WTC11 (cell line): ENCODE results near the gene ITPR1. TPM values are rescaled to one million over a fixed set of nuclear protein-coding genes. Genes with fewer than 3 reads are reported as not detected.
A peak's percentile ranks its signal among the peaks of the same experiment; 100 is the strongest.

Experiments used
- ATAC-seq: fragments of 200-7000 bp; cut with Tn5 transposase; 2 replicates; pipeline ENCODE4 v1.10.0; 2021; ENCODE audit warnings: mild to moderate bottlenecking, moderate library complexity
- CTCF ChIA-PET: fragments of 300-600 bp; sonication (Branson Sonifier 250); formaldehyde crosslinking; loops from one replicate; lab custom pipeline; 2021; ENCODE audit warnings: antibody characterized with exemption; lab: Charles Lee
- POLR2A ChIA-PET: fragments of 350-600 bp; sonication (Branson Sonifier 250); formaldehyde crosslinking; loops from one replicate; lab custom pipeline; 2021; ENCODE audit warnings: antibody characterized with exemption; lab: Charles Lee
- DNase-seq: peaks from one replicate; pipeline ENCODE4 v3.0.0; 2021; ENCODE audit warnings: low spot score
- H3K27ac Mint-ChIP-seq: 2 replicates; pipeline ENCODE4 v1.8.0; 2021; ENCODE audit warnings: mixed read lengths
- H3K27me3 Mint-ChIP-seq: 2 replicates; pipeline ENCODE4 v1.8.0; 2021; ENCODE audit warnings: low read depth, mild to moderate bottlenecking, moderate library complexity, mixed read lengths
- H3K36me3 Mint-ChIP-seq: 2 replicates; pipeline ENCODE4 v1.8.0; 2021; ENCODE audit warnings: mixed read lengths
- H3K4me1 Mint-ChIP-seq: 2 replicates; pipeline ENCODE4 v1.8.0; 2022; ENCODE audit warnings: mixed read lengths
- H3K4me3 Mint-ChIP-seq: 2 replicates; pipeline ENCODE4 v1.8.0; 2021; ENCODE audit warnings: mild to moderate bottlenecking, moderate library complexity, mixed read lengths
- H3K9me3 Mint-ChIP-seq: 2 replicates; pipeline ENCODE4 v1.8.0; 2021; ENCODE audit warnings: mixed read lengths
- ATF1 ChIP-seq: sonication (generic); formaldehyde crosslinking; IDR thresholded peaks from 2 replicates; pipeline ENCODE4 v1.8.1; 2023; ENCODE audit warnings: mild to moderate bottlenecking, moderate library complexity, missing genetic modification reagents
- ELF4 ChIP-seq: sonication (generic); formaldehyde crosslinking; IDR thresholded peaks from 2 replicates; pipeline ENCODE4 v1.8.1; 2022; ENCODE audit warnings: low read depth, mild to moderate bottlenecking, moderate library complexity, missing genetic modification reagents
- JUN ChIP-seq: sonication (generic); formaldehyde crosslinking; IDR thresholded peaks from 2 replicates; pipeline ENCODE4 v1.8.0; 2023; ENCODE audit warnings: mild to moderate bottlenecking, missing genetic modification reagents
- MXD4 ChIP-seq: fragments of 250-450 bp; sonication (Bioruptor Pico); IDR thresholded peaks from 2 replicates; pipeline ENCODE4 v1.8.0; 2021; ENCODE audit warnings: mild to moderate bottlenecking, moderate library complexity, borderline replicate concordance
- NFE2L1 ChIP-seq: sonication (generic); formaldehyde crosslinking; IDR thresholded peaks from 2 replicates; pipeline ENCODE4 v1.8.1; 2023; ENCODE audit warnings: missing genetic modification reagents
- NR3C1 ChIP-seq: sonication (generic); formaldehyde crosslinking; conservative IDR thresholded peaks from 2 replicates; pipeline ENCODE4 v1.8.1; 2023; ENCODE audit warnings: low read depth, mild to moderate bottlenecking, missing genetic modification reagents
- OVOL2 ChIP-seq: fragments of 250-450 bp; sonication (Bioruptor Pico); IDR thresholded peaks from 2 replicates; pipeline ENCODE4 v1.9.0; 2021; ENCODE audit warnings: mild to moderate bottlenecking, borderline replicate concordance
- RORB ChIP-seq: fragments of 250-450 bp; sonication (Bioruptor Pico); IDR thresholded peaks from 2 replicates; pipeline ENCODE4 v1.9.0; 2021; ENCODE audit warnings: mild to moderate bottlenecking
- SMAD3 ChIP-seq: sonication (generic); formaldehyde crosslinking; IDR thresholded peaks from 2 replicates; pipeline ENCODE4 v1.8.0; 2022; ENCODE audit warnings: missing genetic modification reagents, mild to moderate bottlenecking, borderline replicate concordance
- SMAD4 ChIP-seq: sonication (generic); formaldehyde crosslinking; IDR thresholded peaks from 2 replicates; pipeline ENCODE4 v1.8.0; 2022; ENCODE audit warnings: mild to moderate bottlenecking, missing genetic modification reagents
- TCF7 ChIP-seq: sonication (generic); formaldehyde crosslinking; IDR thresholded peaks from 2 replicates; pipeline ENCODE4 v1.8.0; 2022; ENCODE audit warnings: mild to moderate bottlenecking, low read depth, missing genetic modification reagents, moderate library complexity
- TEAD4 ChIP-seq: sonication (generic); formaldehyde crosslinking; IDR thresholded peaks from 2 replicates; pipeline ENCODE4 v1.8.0; 2022; ENCODE audit warnings: mild to moderate bottlenecking, missing genetic modification reagents
- ZNF121 ChIP-seq: sonication (generic); formaldehyde crosslinking; IDR thresholded peaks from 2 replicates; pipeline ENCODE4 v1.8.0; 2023; ENCODE audit warnings: missing genetic modification reagents
- ZNF232 ChIP-seq: sonication (generic); formaldehyde crosslinking; IDR thresholded peaks from 2 replicates; pipeline ENCODE4 v1.8.0; 2022; ENCODE audit warnings: mild to moderate bottlenecking, missing genetic modification reagents
- ZNF317 ChIP-seq: sonication (generic); formaldehyde crosslinking; IDR thresholded peaks from 2 replicates; pipeline ENCODE4 v1.8.1; 2023; ENCODE audit warnings: low read depth, mild to moderate bottlenecking, moderate library complexity, missing genetic modification reagents, borderline replicate concordance
- ZNF416 ChIP-seq: fragments of 250-450 bp; sonication (Bioruptor Pico); IDR thresholded peaks from 2 replicates; pipeline ENCODE4 v1.9.0; 2021; ENCODE audit warnings: mild to moderate bottlenecking, inconsistent platforms
- total RNA-seq: library from RNA; stranded (reverse); gene quantifications from 3 replicates; pipeline ENCODE4 v1.2.3, GENCODE V29; 2021
- TF ChIP-seq, protein P1 (sequence below): sonication (generic); formaldehyde crosslinking; IDR thresholded peaks from 2 replicates; pipeline ENCODE4 v1.8.1; 2022; ENCODE audit warnings: missing genetic modification reagents, borderline replicate concordance
- TF ChIP-seq, protein P2 (sequence below): fragments of 250-450 bp; sonication (Bioruptor Pico); conservative IDR thresholded peaks from 2 replicates; pipeline ENCODE4 v1.9.0; 2021; ENCODE audit warnings: mild to moderate bottlenecking
- TF ChIP-seq, protein P3 (sequence below): sonication (generic); formaldehyde crosslinking; conservative IDR thresholded peaks from 2 replicates; pipeline ENCODE4 v1.8.1; 2023; ENCODE audit warnings: mild to moderate bottlenecking, low read depth, missing genetic modification reagents, moderate library complexity
- TF ChIP-seq, protein P4 (sequence below): fragments of 250-450 bp; sonication (Bioruptor Pico); IDR thresholded peaks from 2 replicates; pipeline ENCODE4 v1.9.0; 2021; ENCODE audit warnings: mild to moderate bottlenecking, borderline replicate concordance
- TF ChIP-seq, protein P5 (sequence below): fragments of 250-450 bp; sonication (Bioruptor Pico); IDR thresholded peaks from 2 replicates; pipeline ENCODE4 v1.9.0; 2021; ENCODE audit warnings: mild to moderate bottlenecking
- TF ChIP-seq, protein P6 (sequence below): fragments of 250-450 bp; sonication (Bioruptor Pico); IDR thresholded peaks from 2 replicates; pipeline ENCODE4 v2.1.2; 2022; ENCODE audit warnings: mild to moderate bottlenecking, moderate library complexity

ITPR1 gene
- total RNA-seq, 1 experiment from 2014 or later, result 11.8 TPM

DNA sequence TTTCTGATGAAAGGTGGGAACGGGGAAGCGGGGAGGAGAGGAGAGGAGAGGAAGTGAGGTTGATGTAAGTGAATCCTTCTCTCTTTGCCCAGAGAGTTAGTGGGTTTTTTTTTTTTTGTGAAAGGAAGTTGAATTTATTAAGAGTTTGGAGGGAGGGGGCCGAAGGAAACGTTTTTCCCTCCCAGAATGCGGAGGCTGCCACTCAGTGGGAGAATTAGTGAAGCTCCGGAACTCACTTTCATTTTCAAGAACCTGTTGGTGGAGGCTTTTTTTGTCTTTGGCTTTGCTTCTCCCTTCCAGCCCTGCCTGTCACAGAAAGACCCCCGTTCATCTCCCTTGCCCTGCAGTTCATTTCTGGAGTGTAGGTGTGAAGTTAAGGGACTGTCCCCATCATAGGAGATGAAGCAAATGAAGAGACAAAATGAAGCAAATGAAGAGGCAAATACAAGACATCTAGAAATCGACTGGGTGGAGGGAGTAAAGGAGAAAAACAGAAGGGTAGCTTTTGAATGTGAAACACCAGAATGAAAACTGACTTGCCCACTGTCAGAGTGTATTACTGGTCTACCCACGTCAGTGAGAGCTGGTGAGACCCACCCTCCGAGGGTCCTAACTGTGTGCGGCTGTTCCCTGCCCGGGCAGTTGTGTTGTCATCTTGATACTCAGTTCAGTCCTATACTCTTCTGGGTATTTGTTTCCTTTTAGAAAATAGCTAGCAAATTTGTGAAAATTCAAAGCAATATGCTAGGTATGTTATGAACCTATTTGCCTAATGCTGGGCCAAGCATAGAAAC lies 91.5 kb downstream of the ITPR1 start:
- ATAC-seq, result no peak
- H3K27me3 Mint-ChIP-seq, result no peaks in the 10 kb centered on the region
- no peak for DNase-seq
- CTCF ChIA-PET, result interaction anchor here (0.6 to 1.6 kb wide), 2 partner anchors 11 to 49 kb away, joined by 3 to 5 read pairs; no protein-coding TSS in a partner anchor
- H3K9me3 Mint-ChIP-seq, result no peaks in the 10 kb centered on the region
- POLR2A ChIA-PET, result interaction anchor here (1.5 kb wide), 1 partner anchor 92 kb away, joined by 4 read pairs; the partner anchor contains the start of gene ITPR1
- no peak for TF ChIP-seq ZNF317 (CRISPR knock-in tag)
- TF ChIP-seq RORB (CRISPR knock-in tag), result no peak
- TF ChIP-seq JUN, result no peak
- no peak for TF ChIP-seq TCF7 (CRISPR knock-in tag)
- no peak for TF ChIP-seq ZNF232 (CRISPR knock-in tag)
- TF ChIP-seq OVOL2 (CRISPR knock-in tag), result no peak
- TF ChIP-seq, protein P1, sequence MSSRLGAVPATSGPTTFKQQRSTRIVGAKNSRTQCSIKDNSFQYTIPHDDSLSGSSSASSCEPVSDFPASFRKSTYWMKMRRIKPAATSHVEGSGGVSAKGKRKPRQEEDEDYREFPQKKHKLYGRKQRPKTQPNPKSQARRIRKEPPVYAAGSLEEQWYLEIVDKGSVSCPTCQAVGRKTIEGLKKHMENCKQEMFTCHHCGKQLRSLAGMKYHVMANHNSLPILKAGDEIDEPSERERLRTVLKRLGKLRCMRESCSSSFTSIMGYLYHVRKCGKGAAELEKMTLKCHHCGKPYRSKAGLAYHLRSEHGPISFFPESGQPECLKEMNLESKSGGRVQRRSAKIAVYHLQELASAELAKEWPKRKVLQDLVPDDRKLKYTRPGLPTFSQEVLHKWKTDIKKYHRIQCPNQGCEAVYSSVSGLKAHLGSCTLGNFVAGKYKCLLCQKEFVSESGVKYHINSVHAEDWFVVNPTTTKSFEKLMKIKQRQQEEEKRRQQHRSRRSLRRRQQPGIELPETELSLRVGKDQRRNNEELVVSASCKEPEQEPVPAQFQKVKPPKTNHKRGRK (CRISPR knock-in tag), result no peak
- no peak for TF ChIP-seq SMAD4
- TF ChIP-seq, protein P2, sequence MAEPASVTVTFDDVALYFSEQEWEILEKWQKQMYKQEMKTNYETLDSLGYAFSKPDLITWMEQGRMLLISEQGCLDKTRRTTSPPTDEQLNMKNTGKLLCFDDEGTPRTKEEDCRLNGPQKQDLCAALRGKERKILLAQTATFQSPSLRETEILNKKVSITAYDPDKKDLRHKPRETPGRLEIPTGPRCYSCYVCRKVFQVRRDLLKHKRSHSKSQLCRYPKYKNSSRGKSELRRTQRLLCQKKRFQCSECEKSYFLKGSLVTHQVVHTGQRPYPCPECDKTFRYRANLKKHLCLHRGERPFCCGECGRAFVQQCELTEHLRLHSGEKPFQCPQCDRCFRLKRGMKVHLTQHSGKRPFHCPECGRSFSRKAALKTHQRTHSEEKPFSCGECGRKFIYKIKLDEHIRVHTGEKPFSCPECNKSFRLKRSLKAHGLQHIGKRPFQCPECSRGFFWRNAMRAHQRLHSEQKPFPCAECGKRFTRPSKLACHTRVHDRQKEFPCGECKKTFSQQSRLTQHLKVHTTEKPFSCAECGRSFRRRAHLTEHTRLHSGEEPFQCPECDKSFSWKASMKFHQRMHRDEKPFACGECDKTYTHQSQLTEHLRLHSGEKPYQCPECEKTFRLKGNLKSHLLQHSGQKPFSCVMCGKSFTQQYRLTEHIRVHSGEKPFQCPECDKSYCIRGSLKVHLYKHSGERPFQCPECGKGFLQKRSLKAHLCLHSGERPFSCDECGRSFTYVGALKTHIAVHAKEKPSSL (CRISPR knock-in tag), result no peak
- TF ChIP-seq, protein P3, sequence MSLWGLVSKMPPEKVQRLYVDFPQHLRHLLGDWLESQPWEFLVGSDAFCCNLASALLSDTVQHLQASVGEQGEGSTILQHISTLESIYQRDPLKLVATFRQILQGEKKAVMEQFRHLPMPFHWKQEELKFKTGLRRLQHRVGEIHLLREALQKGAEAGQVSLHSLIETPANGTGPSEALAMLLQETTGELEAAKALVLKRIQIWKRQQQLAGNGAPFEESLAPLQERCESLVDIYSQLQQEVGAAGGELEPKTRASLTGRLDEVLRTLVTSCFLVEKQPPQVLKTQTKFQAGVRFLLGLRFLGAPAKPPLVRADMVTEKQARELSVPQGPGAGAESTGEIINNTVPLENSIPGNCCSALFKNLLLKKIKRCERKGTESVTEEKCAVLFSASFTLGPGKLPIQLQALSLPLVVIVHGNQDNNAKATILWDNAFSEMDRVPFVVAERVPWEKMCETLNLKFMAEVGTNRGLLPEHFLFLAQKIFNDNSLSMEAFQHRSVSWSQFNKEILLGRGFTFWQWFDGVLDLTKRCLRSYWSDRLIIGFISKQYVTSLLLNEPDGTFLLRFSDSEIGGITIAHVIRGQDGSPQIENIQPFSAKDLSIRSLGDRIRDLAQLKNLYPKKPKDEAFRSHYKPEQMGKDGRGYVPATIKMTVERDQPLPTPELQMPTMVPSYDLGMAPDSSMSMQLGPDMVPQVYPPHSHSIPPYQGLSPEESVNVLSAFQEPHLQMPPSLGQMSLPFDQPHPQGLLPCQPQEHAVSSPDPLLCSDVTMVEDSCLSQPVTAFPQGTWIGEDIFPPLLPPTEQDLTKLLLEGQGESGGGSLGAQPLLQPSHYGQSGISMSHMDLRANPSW (CRISPR knock-in tag), result no peak
- H3K36me3 Mint-ChIP-seq, result no peaks in the 10 kb centered on the region
- H3K4me1 Mint-ChIP-seq, result peaks cover 73% of the 10 kb centered on the region
- no peak overlapping the region for H3K4me3 Mint-ChIP-seq
- peak overlapping the region; percentile 78; the same call in 1 of the 2 replicates for H3K27ac Mint-ChIP-seq

DNA sequence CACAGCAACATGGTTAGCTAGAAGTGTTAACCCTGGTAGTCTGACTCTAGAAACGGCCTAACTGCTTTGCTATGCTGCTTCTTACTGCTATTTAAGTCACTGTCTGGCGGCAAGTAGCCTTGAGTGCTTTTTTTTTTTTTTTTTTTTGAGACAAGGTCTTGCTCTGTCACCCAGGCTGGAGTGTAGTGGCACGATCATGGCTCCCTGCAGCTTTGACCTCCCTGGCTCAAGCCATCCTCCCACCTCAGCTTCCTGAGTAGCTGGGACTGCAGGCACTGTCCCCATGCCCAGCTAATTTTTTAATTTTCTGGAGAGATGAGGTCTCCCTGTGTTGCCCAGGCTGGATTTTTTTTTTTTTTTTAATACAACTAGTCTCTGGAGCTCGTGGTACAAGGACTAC lies 93.2 kb downstream of the ITPR1 start:
- POLR2A ChIA-PET, result no interaction called here
- DNase-seq (no peak), ATAC-seq (no peak)
- CTCF ChIA-PET, result interaction anchor here (0.7 kb wide), 1 partner anchor 53 kb away, joined by 3 read pairs; no protein-coding TSS in a partner anchor
- 0 out of 2 replicates have a peak overlapping the region, but pooled peaks have one; percentile 22 for H3K27ac Mint-ChIP-seq
- no peaks in the 10 kb centered on the region for H3K27me3 Mint-ChIP-seq
- peaks cover 8% of the 10 kb centered on the region for H3K9me3 Mint-ChIP-seq
- H3K4me3 Mint-ChIP-seq, result no peak overlapping the region
- no peaks in the 10 kb centered on the region for H3K36me3 Mint-ChIP-seq
- H3K4me1 Mint-ChIP-seq, result peaks cover 68% of the 10 kb centered on the region
- TF ChIP-seq, protein P4, sequence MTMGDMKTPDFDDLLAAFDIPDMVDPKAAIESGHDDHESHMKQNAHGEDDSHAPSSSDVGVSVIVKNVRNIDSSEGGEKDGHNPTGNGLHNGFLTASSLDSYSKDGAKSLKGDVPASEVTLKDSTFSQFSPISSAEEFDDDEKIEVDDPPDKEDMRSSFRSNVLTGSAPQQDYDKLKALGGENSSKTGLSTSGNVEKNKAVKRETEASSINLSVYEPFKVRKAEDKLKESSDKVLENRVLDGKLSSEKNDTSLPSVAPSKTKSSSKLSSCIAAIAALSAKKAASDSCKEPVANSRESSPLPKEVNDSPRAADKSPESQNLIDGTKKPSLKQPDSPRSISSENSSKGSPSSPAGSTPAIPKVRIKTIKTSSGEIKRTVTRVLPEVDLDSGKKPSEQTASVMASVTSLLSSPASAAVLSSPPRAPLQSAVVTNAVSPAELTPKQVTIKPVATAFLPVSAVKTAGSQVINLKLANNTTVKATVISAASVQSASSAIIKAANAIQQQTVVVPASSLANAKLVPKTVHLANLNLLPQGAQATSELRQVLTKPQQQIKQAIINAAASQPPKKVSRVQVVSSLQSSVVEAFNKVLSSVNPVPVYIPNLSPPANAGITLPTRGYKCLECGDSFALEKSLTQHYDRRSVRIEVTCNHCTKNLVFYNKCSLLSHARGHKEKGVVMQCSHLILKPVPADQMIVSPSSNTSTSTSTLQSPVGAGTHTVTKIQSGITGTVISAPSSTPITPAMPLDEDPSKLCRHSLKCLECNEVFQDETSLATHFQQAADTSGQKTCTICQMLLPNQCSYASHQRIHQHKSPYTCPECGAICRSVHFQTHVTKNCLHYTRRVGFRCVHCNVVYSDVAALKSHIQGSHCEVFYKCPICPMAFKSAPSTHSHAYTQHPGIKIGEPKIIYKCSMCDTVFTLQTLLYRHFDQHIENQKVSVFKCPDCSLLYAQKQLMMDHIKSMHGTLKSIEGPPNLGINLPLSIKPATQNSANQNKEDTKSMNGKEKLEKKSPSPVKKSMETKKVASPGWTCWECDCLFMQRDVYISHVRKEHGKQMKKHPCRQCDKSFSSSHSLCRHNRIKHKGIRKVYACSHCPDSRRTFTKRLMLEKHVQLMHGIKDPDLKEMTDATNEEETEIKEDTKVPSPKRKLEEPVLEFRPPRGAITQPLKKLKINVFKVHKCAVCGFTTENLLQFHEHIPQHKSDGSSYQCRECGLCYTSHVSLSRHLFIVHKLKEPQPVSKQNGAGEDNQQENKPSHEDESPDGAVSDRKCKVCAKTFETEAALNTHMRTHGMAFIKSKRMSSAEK (CRISPR knock-in tag), result no peak
- TF ChIP-seq MXD4, result no peak
- TF ChIP-seq TCF7 (CRISPR knock-in tag), result no peak
- TF ChIP-seq SMAD3 (CRISPR knock-in tag), result no peak
- no peak for TF ChIP-seq NR3C1
- TF ChIP-seq NFE2L1 (CRISPR knock-in tag), result no peak
- no peak for TF ChIP-seq ATF1 (CRISPR knock-in tag)
- TF ChIP-seq, protein P5, sequence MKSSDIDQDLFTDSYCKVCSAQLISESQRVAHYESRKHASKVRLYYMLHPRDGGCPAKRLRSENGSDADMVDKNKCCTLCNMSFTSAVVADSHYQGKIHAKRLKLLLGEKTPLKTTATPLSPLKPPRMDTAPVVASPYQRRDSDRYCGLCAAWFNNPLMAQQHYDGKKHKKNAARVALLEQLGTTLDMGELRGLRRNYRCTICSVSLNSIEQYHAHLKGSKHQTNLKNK, result no peak
- no peak for TF ChIP-seq TEAD4 (CRISPR knock-in tag)
- TF ChIP-seq ZNF121 (CRISPR knock-in tag), result no peak
- TF ChIP-seq ELF4 (CRISPR knock-in tag), result no peak
- no peak for TF ChIP-seq ZNF416 (CRISPR knock-in tag)
- TF ChIP-seq, protein P6, sequence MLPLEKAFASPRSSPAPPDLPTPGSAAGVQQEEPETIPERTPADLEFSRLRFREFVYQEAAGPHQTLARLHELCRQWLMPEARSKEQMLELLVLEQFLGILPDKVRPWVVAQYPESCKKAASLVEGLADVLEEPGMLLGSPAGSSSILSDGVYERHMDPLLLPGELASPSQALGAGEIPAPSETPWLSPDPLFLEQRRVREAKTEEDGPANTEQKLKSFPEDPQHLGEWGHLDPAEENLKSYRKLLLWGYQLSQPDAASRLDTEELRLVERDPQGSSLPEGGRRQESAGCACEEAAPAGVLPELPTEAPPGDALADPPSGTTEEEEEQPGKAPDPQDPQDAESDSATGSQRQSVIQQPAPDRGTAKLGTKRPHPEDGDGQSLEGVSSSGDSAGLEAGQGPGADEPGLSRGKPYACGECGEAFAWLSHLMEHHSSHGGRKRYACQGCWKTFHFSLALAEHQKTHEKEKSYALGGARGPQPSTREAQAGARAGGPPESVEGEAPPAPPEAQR, result no peak
